ENCODE results near the gene PARP8. TPM values are rescaled to one million over a fixed set of nuclear protein-coding genes. Genes with fewer than 3 reads are reported as not detected.

The PARP8 gene
- total and polyA plus RNA-seq, 9 donors = 4.4 to 21.4 (median 18.4) TPM

DNA sequence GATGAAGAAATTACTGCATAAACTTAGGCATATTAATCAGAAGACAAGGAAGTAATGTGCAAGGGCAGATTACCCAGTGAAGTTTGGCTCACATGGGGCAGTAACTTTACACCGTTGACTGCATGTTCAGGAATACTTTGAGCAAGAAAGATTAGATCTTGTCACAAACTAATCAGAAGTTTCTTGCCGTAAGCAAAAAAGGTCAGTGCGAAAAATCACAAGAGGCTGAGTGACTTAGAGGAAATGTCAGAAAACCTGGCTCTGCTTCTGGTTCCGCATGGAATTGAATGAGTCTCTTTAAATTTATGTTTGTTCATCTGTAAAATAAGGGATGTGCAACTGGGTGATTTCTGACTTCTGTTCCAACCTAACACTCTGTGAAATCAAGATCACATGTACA, 64.4 kb downstream of the PARP8 start:
- TF ChIP-seq POLR2A (IDR thresholded peaks at IDR 0.05) (no peak), EP300 (IDR thresholded peaks at IDR 0.05) (no peak)
- TF ChIP-seq, protein P1, sequence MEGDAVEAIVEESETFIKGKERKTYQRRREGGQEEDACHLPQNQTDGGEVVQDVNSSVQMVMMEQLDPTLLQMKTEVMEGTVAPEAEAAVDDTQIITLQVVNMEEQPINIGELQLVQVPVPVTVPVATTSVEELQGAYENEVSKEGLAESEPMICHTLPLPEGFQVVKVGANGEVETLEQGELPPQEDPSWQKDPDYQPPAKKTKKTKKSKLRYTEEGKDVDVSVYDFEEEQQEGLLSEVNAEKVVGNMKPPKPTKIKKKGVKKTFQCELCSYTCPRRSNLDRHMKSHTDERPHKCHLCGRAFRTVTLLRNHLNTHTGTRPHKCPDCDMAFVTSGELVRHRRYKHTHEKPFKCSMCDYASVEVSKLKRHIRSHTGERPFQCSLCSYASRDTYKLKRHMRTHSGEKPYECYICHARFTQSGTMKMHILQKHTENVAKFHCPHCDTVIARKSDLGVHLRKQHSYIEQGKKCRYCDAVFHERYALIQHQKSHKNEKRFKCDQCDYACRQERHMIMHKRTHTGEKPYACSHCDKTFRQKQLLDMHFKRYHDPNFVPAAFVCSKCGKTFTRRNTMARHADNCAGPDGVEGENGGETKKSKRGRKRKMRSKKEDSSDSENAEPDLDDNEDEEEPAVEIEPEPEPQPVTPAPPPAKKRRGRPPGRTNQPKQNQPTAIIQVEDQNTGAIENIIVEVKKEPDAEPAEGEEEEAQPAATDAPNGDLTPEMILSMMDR (IDR thresholded peaks at IDR 0.05) = no peak
- 82 to 95% (median 87%) methylated on average over 4 of the region's 4 CpGs for WGBS, 3 donors
- intact Hi-C loops (cut with DNase I) = no loop called here

GRCh38 chr5:50733741-50734140, 67.3 kb downstream of the PARP8 start:
- intact Hi-C loops (cut with DNase I) = no loop called here
- Histone ChIP-seq H3K9me3 (no peaks in the 10 kb centered on the region), H3K27me3 (no peaks in the 10 kb centered on the region), H3K4me1 (ENCODE audit: insufficient read depth) (no peaks in the 10 kb centered on the region), H3K36me3 (no peaks in the 10 kb centered on the region), H3K4me3 (no peak overlapping the region), H3K27ac (no peak overlapping the region)
- 89 to 93% (median 92%) methylated on average over 3 of the region's 3 CpGs for WGBS, 3 donors
- TF ChIP-seq POLR2A (IDR thresholded peaks at IDR 0.05) (no peak), EP300 (IDR thresholded peaks at IDR 0.05) (no peak)
- TF ChIP-seq, protein P1 (IDR thresholded peaks at IDR 0.05) = no peak
- no peak for DNase-seq

More for the DNA sequence above, 64.4 kb downstream of the PARP8 start:
- no peaks in the 10 kb centered on the region for H3K36me3 ChIP-seq
- H3K27ac ChIP-seq = no peak overlapping the region
- no peaks in the 10 kb centered on the region for H3K27me3 ChIP-seq
- no peak for DNase-seq
- no peaks in the 10 kb centered on the region for H3K4me1 ChIP-seq (ENCODE audit: insufficient read depth)
- H3K9me3 ChIP-seq = no peaks in the 10 kb centered on the region
- no peak overlapping the region for H3K4me3 ChIP-seq

- intact Hi-C loops (cut with DNase I) = no loop called here
- Histone ChIP-seq H3K4me1 (ENCODE audit: insufficient read depth) (no peaks in the 10 kb centered on the region), H3K9me3 (no peaks in the 10 kb centered on the region), H3K27me3 (no peaks in the 10 kb centered on the region), H3K36me3 (no peaks in the 10 kb centered on the region), H3K4me3 (no peak overlapping the region), H3K27ac (no peak overlapping the region)
- TF ChIP-seq, protein P1 (IDR thresholded peaks at IDR 0.05) = no peak
- TF ChIP-seq EP300 (IDR thresholded peaks at IDR 0.05) (no peak), POLR2A (IDR thresholded peaks at IDR 0.05) (no peak)
- WGBS, 3 donors = 53 to 78% (median 66%) methylated on average over 1 of the region's 1 CpG
- DNase-seq = no peak
These were observed 72.4 kb downstream of the PARP8 start for GRCh38 chr5:50738864-50739263.

GRCh38 chr5:50740832-50741231, 74.4 kb downstream of the PARP8 start:
- TF ChIP-seq POLR2A (IDR thresholded peaks at IDR 0.05) (no peak), EP300 (IDR thresholded peaks at IDR 0.05) (no peak)
- TF ChIP-seq, protein P1 (IDR thresholded peaks at IDR 0.05) = no peak

More at GRCh38 chr5:50740832-50741231, 74.4 kb downstream of the PARP8 start:
- DNase-seq = no peak
- no peak overlapping the region for H3K27ac ChIP-seq
- 93 to 96% (median 94%) methylated on average over 4 of the region's 4 CpGs for WGBS, 3 donors
- H3K27me3 ChIP-seq = no peaks in the 10 kb centered on the region
- peaks cover 2% of the 10 kb centered on the region for H3K4me1 ChIP-seq (ENCODE audit: insufficient read depth)
- no peaks in the 10 kb centered on the region for H3K36me3 ChIP-seq
- no peaks in the 10 kb centered on the region for H3K9me3 ChIP-seq
- H3K4me3 ChIP-seq = no peak overlapping the region
- intact Hi-C loops (cut with DNase I) = no loop called here

Data from ovary (tissue), 9 donors.